Uterus (tissue), 4 donors: ENCODE measurements around the gene LTBP2. TPM values are rescaled to one million over a fixed set of nuclear protein-coding genes. Genes with fewer than 3 reads are reported as not detected.
A peak's percentile ranks its signal among the peaks of the same experiment; 100 is the strongest.

Experiments
- DNase-seq, 2 donors: peaks; one replicate each; pipeline ENCODE4 v3.0.0-alpha.2; 2019 to 2020
- H3K27ac ChIP-seq, 2 donors: fragments of 200-600 bp; sonication (generic); 1 replicate in 1 of 2; 2 replicates in 1 of 2; pipeline ENCODE4 v1.5.1; 2016 to 2018
- H3K27me3 ChIP-seq, 2 donors: fragments of 200-600 bp; sonication (generic); one replicate each; pipeline ENCODE4 v1.5.1; 2018 to 2019; ENCODE audit warnings: control low read depth in 1 of 2
- H3K36me3 ChIP-seq, 2 donors: fragments of 200-600 bp; sonication (generic); one replicate each; pipeline ENCODE4 v1.5.1; 2019; ENCODE audit warnings: control low read depth in 1 of 2
- H3K4me1 ChIP-seq, 2 donors: fragments of 200-600 bp; sonication (generic); one replicate each; pipeline ENCODE4 v1.5.1; 2018 to 2019; ENCODE audit warnings: control low read depth in 1 of 2
- H3K4me3 ChIP-seq, 2 donors: fragments of 200-600 bp; sonication (generic); 1 replicate in 1 of 2; 2 replicates in 1 of 2; pipeline ENCODE4 v1.5.1; 2018 to 2019; ENCODE audit warnings: mild to moderate bottlenecking in 1 of 2
- H3K9me3 ChIP-seq, 2 donors: fragments of 200-600 bp; sonication (generic); one replicate each; pipeline ENCODE4 v1.5.1; 2019; ENCODE audit warnings: control low read depth in 1 of 2
- POLR2A ChIP-seq, 2 donors: fragments of 450-650 bp; IDR thresholded peaks; one replicate each; pipeline ENCODE4 v1.6.1; 2016; ENCODE audit warnings: antibody characterized with exemption in 2 of 2, mild to moderate bottlenecking in 1 of 2, moderate library complexity in 1 of 2
- intact Hi-C: fragments of 100-400 bp; cut with DNase I; formaldehyde crosslinking; loops from one replicate; pipeline ENCODE4 v1.15.1; 2023; ENCODE audit warnings: low total_unique reads
- total RNA-seq, 4 donors: library from RNA; depleted of rRNA in 3 of 4; stranded (reverse); fragments of >200 nt in 3 of 4; gene quantifications; one replicate each; pipeline versions ENCODE4 v1.1.0 to v1.2.4, GENCODE V29; 2014 to 2023
- TF ChIP-seq, protein P1 (sequence below), 4 experiments: fragments of 200-600 bp in 2 of 4; fragments of 450-650 bp in 2 of 4; sonication (generic) in 2 of 4; IDR thresholded peaks; one replicate each; pipeline ENCODE4 v1.5.1; 2016 to 2019; ENCODE audit warnings: antibody characterized with exemption in 4 of 4, mild to moderate bottlenecking in 2 of 4, moderate library complexity in 1 of 4
- donor health status: DM: yes; HTN: yes; CAD: no.

Gene LTBP2
- total RNA-seq, 4 donors from 2014 or later, result 18.8 to 70.6 (median 35.1) TPM

DNA sequence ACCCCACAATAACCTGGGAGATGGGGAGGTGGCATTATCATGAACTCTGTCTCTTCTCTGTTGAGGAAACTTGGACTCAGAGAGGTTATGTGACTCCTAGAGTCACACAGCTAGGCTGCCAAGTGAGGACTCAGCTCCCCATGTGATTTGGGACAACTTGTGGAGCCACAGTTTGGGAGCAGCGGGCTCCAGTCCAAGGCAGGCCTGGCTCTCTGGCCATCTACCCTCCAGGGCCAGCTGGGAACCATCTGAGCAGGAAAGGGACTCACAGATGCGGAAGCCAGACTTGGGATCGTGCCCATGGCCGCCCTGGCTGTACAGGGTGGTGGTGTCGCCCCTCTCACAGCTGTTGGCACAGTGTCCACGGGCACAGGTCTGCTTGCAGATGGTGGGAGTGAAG is 59.4 kb downstream of the LTBP2 start:
- peaks cover 0 to 8% of the 10 kb centered on the region in 2 donors for H3K4me1 ChIP-seq
- peak; percentile 48 to 58 for DNase-seq
- intact Hi-C loops, result no loop called here
- TF ChIP-seq, protein P1, sequence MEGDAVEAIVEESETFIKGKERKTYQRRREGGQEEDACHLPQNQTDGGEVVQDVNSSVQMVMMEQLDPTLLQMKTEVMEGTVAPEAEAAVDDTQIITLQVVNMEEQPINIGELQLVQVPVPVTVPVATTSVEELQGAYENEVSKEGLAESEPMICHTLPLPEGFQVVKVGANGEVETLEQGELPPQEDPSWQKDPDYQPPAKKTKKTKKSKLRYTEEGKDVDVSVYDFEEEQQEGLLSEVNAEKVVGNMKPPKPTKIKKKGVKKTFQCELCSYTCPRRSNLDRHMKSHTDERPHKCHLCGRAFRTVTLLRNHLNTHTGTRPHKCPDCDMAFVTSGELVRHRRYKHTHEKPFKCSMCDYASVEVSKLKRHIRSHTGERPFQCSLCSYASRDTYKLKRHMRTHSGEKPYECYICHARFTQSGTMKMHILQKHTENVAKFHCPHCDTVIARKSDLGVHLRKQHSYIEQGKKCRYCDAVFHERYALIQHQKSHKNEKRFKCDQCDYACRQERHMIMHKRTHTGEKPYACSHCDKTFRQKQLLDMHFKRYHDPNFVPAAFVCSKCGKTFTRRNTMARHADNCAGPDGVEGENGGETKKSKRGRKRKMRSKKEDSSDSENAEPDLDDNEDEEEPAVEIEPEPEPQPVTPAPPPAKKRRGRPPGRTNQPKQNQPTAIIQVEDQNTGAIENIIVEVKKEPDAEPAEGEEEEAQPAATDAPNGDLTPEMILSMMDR (IDR thresholded peaks at IDR 0.05), result no peak
- TF ChIP-seq POLR2A (IDR thresholded peaks at IDR 0.05), result no peak
- no peaks in the 10 kb centered on the region for H3K27me3 ChIP-seq
- H3K36me3 ChIP-seq, result no peaks in the 10 kb centered on the region
- H3K9me3 ChIP-seq, result no peaks in the 10 kb centered on the region
- H3K4me3 ChIP-seq, result no peak overlapping the region
- H3K27ac ChIP-seq, result peak overlapping the region; percentile 20 to 38

GRCh38 chr14:74551431-74552371 is 60.3 kb downstream of the LTBP2 start:
- intact Hi-C loops, result no loop called here
- H3K36me3 ChIP-seq, result no peaks in the 10 kb centered on the region
- peak overlapping the region; percentile 20 to 38 for H3K27ac ChIP-seq
- no peak for DNase-seq
- peaks cover 0 to 8% of the 10 kb centered on the region in 2 donors for H3K4me1 ChIP-seq
- no peaks in the 10 kb centered on the region for H3K27me3 ChIP-seq
- no peaks in the 10 kb centered on the region for H3K9me3 ChIP-seq
- TF ChIP-seq, protein P1 (IDR thresholded peaks at IDR 0.05), result no peak
- no peak for TF ChIP-seq POLR2A (IDR thresholded peaks at IDR 0.05)
- no peak overlapping the region for H3K4me3 ChIP-seq

GRCh38 chr14:74551001-74551400 is 61.0 kb downstream of the LTBP2 start:
- peaks cover 0 to 8% of the 10 kb centered on the region in 2 donors for H3K4me1 ChIP-seq
- no peak for TF ChIP-seq POLR2A (IDR thresholded peaks at IDR 0.05)
- TF ChIP-seq, protein P1 (IDR thresholded peaks at IDR 0.05), result no peak
- no peaks in the 10 kb centered on the region for H3K9me3 ChIP-seq
- H3K27ac ChIP-seq, result no peak overlapping the region
- intact Hi-C loops, result no loop called here
- H3K36me3 ChIP-seq, result no peaks in the 10 kb centered on the region
- no peaks in the 10 kb centered on the region for H3K27me3 ChIP-seq
- DNase-seq, result no peak
- H3K4me3 ChIP-seq, result no peak overlapping the region

DNA sequence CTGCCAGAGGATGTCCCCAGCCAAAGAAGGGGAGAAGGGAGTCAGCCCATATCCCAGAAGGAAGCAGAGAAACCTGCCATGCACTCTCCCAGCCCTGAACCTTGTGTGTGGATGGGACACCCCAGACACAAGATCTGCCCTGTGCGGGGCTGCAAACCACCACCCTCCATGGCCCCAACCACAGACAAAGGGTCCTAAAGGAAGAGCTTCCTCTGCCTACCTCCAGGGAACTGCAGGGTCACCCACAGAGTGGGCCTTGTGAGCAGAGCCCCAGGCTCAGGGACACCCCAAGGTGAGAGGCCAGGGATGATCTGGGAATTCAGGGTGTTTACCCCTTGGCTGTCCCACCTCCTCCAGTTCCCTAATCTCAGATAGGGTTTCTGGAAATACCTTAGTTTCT is 62.0 kb downstream of the LTBP2 start:
- DNase-seq, result no peak
- Histone ChIP-seq H3K4me3 (no peak overlapping the region), H3K27ac (no peak overlapping the region), H3K4me1 (peaks cover 0 to 8% of the 10 kb centered on the region in 2 donors), H3K27me3 (no peaks in the 10 kb centered on the region), H3K36me3 (no peaks in the 10 kb centered on the region), H3K9me3 (no peaks in the 10 kb centered on the region)
- no peak for TF ChIP-seq POLR2A (IDR thresholded peaks at IDR 0.05)
- TF ChIP-seq, protein P1 (IDR thresholded peaks at IDR 0.05), result no peak
- intact Hi-C loops, result no loop called here

DNA sequence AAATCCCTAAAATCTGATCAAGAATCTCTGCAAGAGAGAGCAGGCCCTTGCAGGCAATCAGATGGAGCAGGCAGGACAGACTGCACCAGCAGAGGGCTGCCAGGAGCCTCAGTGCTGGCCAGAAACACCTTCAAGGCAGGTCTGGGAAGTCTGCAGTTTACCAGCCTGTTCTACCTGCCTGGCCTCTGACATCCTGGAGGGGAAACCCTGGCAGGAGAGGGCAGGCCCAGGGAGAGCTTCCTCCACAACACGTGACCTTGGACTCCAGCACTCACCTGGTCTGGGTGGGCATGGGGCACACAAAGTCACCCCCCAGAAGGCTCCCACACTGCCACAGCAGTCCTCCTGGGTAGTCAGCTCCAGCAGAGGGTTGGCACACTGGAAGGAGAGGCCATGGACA is 62.4 kb downstream of the LTBP2 start:
- Histone ChIP-seq H3K27me3 (no peaks in the 10 kb centered on the region), H3K9me3 (no peaks in the 10 kb centered on the region), H3K4me3 (no peak overlapping the region), H3K4me1 (peaks cover 0 to 8% of the 10 kb centered on the region in 2 donors), H3K27ac (peak overlapping the region in 1 of 2 donors; percentile 16), H3K36me3 (no peaks in the 10 kb centered on the region)
- no peak for DNase-seq
- intact Hi-C loops, result no loop called here
- no peak for TF ChIP-seq POLR2A (IDR thresholded peaks at IDR 0.05)
- TF ChIP-seq, protein P1 (IDR thresholded peaks at IDR 0.05), result peak in 2 of 4 experiments; percentile 5 to 15
